Stimulated activated CD4-positive, alpha-beta T cell treated with anti-CD3 and anti-CD28 coated beads, Interleukin-2, amount 100 ng/mL, for 4 hours (primary cell): ENCODE data around the gene ZNF155.
"Not testable (repeated sequence)": the region's sequence is repeated elsewhere in the genome, so short reads cannot be mapped to it uniquely, and the experiment has no call there.

Experiments
- DNase-seq: peaks from one replicate; pipeline ENCODE4 v3.0.0-alpha.2; 2020; ENCODE audit warnings: low read depth

Gene ZNF155

DNA sequence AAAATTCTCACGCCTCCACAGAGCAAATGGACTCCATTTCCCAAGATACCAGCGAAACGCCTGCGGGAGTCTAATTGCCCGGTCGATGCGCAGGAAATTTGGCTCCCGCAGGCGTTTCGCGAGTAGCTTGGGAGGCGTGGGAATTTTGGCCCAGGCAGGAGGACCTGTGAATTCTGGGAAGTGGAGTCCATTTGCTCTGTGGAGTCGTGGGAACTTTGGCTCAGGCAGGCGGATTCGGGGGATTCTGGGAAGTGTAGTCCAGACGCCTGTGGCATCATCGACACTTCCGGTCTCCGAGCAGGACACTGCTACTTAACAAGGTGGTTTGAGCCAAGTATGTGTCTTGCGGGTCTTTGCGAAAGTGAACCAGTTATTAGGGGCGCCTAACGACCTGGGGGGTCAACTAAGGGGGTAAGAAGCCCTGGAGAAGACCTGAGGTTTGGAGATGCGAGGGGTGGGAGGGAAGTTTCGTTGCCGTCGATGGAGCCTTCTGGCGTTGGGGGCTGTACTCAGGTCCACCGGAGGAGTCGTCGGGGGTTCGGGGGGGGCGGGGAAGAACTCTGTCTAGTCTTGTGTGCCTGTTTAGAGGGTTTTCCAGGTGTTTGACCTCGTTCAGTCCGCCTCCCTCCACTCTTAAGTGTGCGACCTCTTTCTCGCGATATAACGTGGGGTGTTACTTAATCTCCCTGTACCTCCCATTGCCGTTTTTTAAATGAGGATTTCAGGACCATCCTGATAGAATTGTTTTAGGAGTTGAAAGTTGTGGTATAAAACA is at the start of gene ZNF155:
ZNF155 (plus strand) TSS at position 277 of the 775 bp plus-strand sequence. CDS start 4,356 bp downstream, outside the sequence.
- DNase-seq = peak; percentile 48

DNA sequence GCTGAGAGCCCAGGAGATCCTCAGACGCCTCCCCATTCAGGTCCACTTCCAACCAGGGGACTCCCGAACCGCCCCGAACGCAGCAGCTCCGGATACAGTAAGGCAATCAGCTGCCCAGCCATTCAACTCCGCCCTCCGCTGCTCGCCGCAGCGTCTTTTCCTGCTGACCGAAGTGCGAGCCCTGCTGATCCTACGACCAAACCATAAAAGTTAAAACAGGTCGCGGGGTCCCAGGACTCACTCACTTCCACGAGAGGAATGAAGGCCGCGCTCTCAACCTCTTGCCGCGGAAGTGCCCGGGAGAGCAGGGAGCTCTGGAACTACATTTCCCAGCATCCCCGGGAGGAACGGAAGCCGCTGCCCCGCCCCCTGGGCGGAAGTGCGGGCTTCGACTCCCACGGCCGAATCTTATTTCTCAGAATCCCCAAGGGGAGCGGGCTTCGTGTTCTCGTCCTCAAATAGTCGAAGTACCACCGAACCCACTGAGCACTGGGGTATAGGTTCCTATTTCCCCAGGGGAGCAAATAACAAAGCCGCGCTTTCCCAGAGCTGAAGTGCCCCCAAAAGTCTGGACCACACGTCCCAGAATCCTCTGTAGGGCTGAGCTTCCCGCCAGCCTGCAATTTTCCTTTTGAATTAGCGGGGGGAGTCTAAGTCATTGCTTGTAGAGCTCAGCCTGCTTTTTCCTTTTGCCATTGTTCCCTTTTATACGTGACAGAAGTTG is 48.8 kb upstream of the ZNF155 start, which contains the start of gene ZNF45:
ZNF45 (minus strand) TSS at position 298 of the 724 bp plus-strand sequence. CDS start 13,097 bp downstream, outside the sequence.
- DNase-seq = peak; percentile 84

DNA sequence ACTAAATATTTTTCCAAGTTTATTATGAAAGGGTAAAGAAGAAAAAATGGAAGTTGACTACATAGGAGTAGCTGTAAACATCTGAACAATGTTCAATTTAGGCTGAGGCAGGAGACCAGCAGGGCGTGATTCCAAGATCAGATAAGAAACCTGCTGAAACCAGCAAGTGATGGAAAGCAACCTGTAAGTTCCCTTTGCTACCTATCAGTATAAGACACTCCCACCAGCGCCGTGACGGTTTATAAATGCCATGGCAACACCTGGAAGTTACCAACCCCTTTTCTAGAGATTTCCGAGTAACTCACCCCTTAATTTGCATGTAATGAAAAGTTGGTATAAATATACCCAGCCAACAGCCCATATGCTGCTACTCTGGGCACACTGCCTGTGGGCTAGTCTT is 47.8 kb upstream of the ZNF155 start:
- no peak for DNase-seq

DNA sequence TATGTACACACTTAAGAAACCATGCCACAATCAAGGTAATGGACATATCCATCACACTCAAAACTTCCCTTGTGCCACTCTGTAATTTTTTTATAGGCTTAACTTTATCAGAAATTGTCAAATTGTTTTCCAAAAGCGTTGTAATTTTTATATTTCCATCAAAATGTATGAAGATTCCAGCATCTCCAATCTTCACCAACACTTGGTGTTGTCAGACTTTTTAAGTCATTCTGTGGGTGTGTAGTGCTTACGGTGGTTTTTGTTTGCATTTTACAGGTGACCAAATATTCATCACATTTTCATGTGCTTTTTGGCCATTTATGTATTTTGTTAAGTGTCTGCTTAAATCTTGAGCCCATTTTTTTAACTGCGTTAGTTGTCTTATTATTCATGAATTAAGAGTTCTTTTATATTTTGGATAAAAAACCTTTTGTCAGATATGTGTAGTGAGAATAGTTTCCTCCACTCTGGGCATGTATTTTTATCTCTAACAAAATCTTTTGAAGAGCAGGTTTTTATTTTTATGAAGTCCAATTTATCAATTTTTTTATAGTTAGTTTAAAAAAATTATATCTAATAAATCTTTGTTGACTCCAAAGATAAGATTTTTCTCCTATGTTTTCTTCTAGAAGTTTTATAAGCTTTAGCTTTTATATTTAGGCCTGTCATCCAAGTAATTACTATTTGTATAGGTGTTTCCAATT is 44.3 kb upstream of the ZNF155 start:
- no peak for DNase-seq

DNA sequence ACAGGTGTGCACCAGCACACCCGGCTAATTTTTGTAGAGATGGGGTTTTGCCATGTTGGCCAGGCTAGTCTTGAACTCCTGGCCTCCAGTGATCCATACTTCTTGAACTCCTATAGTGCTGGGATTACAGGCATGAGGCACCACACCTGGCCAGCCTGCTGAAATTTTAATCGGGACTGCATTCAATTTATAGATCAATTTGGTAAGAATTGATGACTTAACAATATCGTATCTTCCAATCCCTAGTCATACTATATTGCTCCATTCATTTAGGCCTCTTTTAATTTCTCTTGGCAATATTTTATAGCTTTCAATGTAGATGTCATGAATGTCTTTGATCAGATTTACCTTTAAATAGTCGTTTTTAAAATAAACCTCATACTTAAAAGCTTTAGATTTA is 43.3 kb upstream of the ZNF155 start:
- no peak for DNase-seq

DNA sequence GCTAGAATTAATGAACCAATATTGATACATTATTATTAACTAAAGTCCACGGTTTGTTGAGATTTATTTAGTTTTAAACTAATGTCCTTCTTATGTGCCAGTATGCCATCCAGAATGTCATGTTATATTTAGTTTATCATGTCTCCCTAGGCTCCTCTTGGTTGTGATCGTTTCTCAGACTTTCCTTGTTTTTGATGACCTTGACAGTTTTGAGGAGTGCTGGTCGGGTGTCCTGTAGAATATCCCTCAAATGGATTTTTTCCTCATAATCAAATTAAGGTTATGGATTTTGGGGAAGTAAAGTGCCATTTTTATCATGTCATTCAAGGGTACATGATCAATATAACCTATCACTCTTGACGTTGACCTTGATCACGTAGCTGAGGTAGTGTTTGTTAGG is 42.8 kb upstream of the ZNF155 start:
- no peak for DNase-seq

DNA sequence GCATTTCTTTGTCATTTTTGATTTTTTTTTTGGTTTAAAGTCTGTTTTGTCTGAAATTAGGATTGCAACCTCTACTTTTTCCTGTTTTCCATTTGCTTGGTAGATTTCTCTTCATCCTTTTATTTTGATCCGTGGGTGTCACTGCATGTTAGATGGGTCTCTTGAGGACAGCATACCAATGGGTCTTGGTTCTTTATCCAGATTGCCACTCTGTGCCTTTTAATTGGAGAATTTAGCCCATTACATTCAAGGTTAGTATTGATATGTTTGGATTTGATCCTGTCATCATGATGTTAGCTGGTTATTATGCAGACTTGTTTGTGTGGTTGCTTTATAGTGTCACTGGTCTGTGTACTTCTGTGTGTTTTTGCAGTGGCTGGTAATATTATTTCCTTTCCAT is 36.6 kb upstream of the ZNF155 start:
- not testable (repeated sequence) for DNase-seq

DNA sequence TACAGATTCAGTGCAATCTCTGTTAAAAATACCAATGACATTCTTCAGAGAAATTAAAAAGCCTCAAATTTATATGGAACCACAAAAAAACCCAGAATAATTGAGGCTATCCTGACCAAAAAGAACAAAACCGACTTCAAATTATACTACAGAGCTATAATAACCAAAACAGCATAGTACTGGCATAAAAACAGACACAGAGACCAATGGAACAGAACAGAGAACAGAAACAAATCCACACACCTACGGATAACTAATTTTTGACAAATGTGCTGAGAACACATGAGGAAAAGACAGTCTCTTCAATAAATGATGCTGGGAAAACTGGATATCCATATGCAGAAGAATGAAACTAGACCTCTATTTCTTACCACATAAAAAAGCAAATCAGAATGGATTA is 34.2 kb upstream of the ZNF155 start:
- not testable (repeated sequence) for DNase-seq

DNA sequence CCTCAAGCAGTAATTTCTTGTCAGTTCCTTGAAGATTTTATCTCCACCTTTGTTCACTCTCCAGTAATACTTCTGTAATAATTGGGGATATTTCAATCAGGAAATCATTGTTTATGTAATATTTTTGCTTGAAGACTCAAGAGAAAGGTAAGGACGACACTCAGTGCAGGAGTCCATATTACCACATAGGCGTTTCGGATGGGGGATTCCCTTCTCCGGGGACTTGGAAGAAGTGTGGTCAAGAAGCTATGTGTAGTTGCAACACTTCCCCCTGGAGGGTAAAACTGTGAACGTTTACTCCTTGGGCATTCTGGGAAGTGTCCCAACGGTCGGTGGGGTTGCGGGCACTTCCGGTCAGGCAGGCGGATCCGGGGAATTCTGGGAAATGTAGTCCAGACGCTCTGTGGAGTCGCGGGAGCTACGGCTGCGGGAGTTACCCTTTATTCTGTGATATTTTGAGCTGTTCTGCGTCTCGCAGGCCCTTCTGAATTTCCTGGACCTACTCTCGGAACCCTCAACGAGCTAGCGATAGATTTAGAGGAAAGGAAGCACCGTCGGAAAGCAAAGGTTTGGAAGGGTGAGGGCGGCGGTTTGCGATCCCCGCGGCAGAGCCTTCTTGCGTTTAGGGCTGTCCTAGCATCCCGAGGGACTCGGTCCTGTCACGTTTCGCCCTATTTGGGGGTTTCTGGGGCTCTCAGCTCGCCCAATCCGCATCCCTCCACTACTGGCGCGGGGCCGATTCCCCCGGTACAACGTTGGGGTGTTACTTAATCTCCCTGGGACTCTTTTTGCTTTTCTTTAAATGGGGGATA is 32.9 kb upstream of the ZNF155 start, which contains the start of gene ZNF221:
ZNF221 (plus strand) TSS at position 395 of the 812 bp plus-strand sequence. CDS start 11,499 bp downstream, outside the sequence.
- DNase-seq = peak; percentile 35

DNA sequence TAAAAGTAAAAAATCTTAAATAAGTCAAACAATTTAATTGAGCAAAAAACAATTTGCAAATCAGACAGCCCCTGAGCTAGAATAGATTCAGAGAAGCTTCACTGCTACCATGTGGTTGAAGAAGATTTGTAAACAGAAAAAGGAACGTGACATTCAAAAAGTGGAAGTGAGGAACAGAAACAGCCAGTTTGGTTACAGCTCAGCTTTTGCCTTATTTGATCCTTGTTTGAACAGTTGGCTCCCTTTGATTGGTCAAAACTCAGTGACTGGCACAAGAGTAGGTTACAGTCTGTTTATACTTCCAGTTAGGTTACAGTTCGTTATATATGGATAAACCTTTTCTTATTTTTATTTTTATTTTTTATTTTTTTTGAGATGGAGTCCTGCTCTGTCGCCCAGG is 27.2 kb upstream of the ZNF155 start:
- DNase-seq = no peak

DNA sequence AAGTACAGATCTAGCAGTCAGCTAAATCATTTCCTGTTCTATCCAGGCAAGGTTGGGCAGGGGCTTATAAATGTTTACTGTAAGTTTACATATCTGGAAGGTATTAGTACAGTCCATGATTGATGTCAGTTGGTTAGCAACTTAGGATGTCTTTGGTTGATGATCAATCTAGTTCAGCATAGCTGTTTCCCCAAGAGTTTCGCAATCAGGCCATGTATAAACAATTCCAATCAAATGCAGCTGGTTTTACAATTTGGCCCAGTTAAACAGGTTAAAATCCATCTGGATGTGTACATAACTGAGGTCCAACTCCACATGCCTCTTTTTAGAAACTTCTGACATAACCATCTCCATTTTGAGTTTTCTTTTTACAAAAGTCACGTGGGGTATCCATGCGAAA is 26.1 kb upstream of the ZNF155 start:
- no peak for DNase-seq

DNA sequence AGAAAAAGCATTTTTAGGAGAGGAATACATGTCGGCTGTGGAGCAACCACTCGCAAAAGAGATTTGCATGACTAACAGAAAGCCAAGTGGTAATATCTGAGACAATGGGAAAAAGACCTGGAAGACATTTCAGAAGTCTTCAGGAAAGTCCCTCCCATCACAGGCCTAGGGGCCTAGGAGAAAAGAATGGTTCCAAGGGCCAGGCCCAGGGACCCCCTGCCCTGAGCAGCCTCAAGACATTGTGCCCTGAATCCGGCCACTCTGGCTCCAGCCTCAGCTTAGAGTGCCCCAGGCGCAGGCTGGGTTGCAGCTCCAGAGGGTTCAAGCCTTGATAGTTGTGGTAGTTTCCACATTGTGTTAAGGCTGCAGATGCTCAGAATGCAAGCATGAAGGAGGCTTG is 23.6 kb upstream of the ZNF155 start:
- DNase-seq = no peak

DNA sequence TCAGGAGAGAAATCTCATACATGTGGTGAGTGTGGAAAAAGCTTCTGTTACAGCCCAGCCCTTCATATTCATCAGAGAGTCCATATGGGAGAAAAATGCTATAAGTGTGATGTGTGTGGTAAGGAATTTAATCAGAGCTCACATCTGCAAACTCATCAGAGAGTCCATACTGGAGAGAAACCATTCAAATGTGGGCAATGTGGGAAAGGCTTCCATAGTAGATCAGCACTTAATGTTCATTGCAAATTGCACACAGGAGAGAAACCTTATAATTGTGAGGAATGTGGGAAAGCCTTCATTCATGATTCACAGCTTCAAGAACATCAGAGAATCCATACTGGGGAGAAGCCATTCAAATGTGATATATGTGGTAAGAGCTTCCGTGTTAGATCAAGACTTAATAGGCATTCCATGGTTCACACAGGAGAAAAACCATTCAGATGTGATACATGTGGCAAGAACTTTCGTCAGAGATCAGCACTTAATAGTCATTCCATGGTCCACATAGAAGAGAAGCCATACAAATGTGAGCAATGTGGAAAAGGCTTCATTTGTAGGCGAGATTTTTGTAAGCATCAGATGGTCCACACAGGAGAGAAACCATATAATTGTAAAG is 17.8 kb upstream of the ZNF155 start:
- DNase-seq = no peak

DNA sequence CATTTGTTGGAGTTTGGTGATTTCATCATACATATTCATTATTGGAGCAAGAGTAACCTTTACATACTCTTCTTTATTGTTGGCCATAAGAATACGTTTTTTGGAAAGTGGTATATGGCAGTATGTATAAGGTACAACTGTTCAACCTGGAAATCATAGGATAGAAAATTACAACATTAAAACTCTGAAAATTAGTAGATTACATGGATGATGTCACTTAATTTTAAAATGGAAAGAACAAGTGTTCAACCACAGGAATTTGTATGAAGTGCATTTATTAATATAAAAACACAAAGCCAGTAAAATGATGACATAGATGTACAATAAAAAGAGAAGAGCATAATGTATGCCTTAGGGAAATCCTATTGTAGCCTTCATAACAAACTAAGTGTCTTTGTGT is 7.3 kb upstream of the ZNF155 start:
- no peak for DNase-seq

DNA sequence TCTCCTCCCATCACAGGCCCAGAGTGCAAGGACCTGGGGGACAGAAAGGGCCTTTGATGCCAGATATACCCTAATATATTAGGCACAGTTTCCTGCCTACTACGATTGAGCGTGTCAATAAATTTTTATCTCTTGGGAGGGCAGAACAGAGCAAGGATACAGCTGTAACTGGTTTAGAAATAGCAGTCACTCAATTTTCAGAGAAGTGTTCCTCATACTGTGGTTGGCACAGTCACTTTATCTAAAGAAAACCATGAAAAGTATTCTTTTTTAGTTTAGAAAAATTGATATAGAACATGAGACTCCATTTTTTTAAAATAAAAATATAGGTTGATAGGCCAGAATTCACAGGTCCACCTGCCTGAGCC is 460 bp upstream of the ZNF155 start:
- no peak for DNase-seq

DNA sequence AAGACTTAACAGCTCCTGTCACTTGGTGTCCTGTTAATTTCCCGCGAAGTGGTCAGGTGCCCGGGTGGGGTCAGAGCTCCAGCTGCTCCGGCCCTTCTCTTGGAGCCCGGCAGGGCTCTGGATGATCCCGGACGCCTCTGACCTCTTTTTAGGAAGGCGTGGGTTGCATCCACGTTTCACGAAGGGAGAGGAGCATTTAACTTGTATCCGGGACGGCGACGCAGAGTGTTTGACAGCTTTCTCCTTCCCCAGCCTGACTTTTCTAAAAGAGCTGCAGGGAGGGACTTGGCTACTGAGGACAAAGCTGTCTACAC is 656 bp downstream of the ZNF155 start:
- no peak for DNase-seq

DNA sequence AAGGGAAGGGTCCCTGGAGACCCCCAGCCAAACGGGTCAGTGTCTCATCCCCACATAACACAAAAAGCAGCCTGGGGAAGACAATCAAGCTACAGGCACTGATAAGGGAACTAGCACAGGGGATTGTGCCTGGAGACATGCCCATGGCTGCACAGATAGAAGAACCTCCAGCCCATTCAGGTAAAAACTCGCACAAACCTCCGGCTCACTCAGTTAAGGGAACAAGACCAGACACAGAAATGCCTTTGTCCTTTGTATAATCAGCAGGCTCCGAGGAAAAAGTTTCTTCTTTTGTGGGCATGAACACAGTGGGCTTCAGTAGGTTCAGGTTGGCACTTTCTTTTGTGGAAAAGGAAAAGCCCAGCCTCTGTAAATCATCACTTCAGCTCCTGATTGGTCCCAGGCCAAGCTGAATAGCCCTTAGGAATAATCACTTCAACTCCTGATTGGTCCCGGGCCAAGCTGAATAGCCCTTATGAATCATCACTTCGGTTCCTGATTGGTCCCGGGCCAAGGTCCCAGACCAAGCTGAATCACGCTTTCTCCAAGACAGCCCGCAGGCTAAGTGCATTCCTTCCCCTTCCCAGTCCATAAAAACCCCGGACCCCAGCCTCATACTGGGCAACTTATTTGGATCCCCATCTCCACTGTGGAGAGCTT is 13.8 kb downstream of the ZNF155 start:
- no peak for DNase-seq

DNA sequence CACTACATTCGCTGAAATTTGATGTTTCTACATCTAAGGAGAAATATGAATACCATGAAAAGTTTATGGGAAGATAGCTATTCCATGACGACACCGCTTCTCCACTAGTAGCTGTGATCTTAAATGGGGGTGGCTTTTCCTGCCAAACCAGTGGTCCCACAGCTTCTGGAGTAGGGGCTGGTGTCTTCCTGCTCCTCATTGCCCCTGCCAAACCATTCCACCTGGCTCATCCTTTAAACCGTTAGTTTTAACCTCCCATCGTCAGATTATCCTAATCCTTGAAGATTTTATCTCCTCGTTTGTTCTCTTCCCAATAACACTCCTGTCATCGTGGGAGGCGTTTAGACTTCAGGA is 18.2 kb downstream of the ZNF155 start:
- DNase-seq = no peak

DNA sequence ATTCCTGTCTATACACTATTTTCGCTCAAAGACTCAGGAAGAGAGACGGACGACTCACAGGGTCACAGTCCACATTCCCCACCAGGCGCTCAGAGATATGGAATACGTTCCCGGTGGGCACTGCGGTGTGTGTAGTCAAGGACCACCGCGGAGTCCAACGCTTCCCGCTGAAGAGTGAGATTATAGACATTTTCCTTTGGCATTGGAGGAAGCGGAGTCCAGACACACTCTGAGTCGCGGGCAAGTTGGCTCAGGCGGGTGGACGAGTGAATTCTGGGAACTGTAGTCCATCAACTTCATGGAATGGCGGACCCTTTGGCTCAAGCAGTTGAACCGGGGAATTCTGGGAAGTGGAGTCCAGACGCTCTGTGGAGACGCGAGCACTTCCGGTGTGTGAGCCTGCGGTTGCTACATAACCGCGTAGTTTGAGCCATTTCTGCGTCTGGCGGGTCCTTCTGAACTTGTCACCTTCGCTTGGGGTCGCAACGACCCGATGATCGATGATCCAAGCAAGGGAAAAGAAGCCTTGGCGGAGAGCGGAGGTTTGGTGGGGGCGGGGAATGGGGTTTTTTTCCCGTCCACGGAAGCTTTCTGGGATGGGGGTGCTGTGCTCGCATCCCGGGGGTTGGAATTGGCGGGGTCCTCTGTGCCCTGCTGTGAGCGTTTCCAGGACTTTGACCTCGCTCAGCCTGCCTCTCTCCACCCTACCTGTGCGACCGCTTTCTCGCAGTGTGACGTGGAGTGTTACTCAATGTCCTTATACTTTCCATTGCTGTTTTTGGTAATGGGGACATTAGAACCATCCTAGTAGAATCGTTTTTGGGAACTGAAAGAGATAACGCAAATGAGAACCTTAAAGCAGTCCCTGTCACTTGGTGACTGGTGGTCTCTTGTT is 18.8 kb downstream of the ZNF155 start, which contains the start of gene ZNF230:
ZNF230 (plus strand) TSS at position 392 of the 895 bp plus-strand sequence. CDS start 4,122 bp downstream, outside the sequence.
- DNase-seq = peak; percentile 79

DNA sequence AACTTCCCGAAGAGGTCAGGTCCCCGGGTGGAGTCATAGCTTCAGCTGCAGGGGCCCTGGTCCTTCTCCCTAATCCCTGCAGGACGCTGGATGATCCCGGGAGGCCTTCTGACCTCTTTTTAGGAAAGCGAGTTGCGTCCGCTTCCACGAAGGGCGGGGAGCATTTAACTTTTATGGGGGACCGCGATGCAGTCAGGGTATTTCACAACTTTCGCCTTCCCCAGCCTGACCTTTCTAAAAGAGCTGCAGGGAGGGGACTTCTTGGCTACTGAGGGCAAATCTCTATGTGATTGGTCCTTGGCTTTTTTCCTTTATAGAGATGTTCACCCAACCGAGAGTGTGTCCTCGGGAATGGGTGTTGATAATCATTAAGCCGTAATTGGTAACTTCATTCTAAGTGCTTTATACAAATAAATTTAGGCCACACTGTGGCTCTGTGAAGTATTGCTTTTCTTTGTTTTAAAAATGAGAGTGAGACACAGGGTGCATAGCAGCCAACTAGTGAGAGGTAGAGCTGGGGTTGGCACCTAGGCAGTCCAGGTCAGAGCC is 19.5 kb downstream of the ZNF155 start:
- DNase-seq = no peak
